K562 (cell line): Measurements from ENCODE around the gene ABCA13.

Experiments used
- CTCF ChIP-seq, 3 experiments: IDR thresholded peaks in 2 of 3; conservative IDR thresholded peaks in 1 of 3; 2 replicates each; pipeline ENCODE4 v1.5.1; 2011 to 2012; ENCODE audit warnings: low read length in 3 of 3, mild to moderate bottlenecking in 3 of 3, control low read depth in 2 of 3, improper control_type of control experiment in 1 of 3, inconsistent platforms in 1 of 3, low read depth in 1 of 3, mixed read lengths in 1 of 3, moderate library complexity in 1 of 3; ENCODE audit not compliant: insufficient read depth in 2 of 3
- CUX1 ChIP-seq: fragments of 200-800 bp; sonication (Bioruptor generic); IDR thresholded peaks from 2 replicates; pipeline ENCODE4 v1.6.1; 2016; ENCODE audit warnings: missing genetic modification characterization, missing compliant biosample characterization
- POLR2A ChIP-seq: fragments of 450-650 bp; conservative IDR thresholded peaks from 2 replicates; pipeline ENCODE4 v1.6.1; 2016
- PREB ChIP-seq: sonication (generic); formaldehyde crosslinking; IDR thresholded peaks from 2 replicates; pipeline ENCODE4 v1.8.1; 2023; ENCODE audit warnings: mild to moderate bottlenecking, missing genetic modification reagents
- RAD51 ChIP-seq: fragments of 450-650 bp; IDR thresholded peaks from 2 replicates; pipeline ENCODE4 v1.7.1; 2016; ENCODE audit warnings: low read depth, mild to moderate bottlenecking, borderline replicate concordance
- RNF2 ChIP-seq: sonication (generic); IDR thresholded peaks from 2 replicates; pipeline ENCODE4 v1.6.1; 2016
- SP1 ChIP-seq: sonication (generic); formaldehyde crosslinking; IDR thresholded peaks from 2 replicates; pipeline ENCODE4 v1.8.1; 2022; ENCODE audit warnings: mild to moderate bottlenecking, missing genetic modification reagents
- TAF1 ChIP-seq: IDR thresholded peaks from 2 replicates; pipeline ENCODE4 v1.6.1; 2011; ENCODE audit warnings: mild to moderate bottlenecking, low read length, moderate library complexity; ENCODE audit not compliant: insufficient read depth, control insufficient read depth, severe bottlenecking; ENCODE audit errors: extremely low read depth
- TBP ChIP-seq: optimal IDR thresholded peaks from 2 replicates; pipeline ENCODE3; 2011; ENCODE audit warnings: low read depth, low read length, improper control_type of control experiment
- ZFP1 ChIP-seq: fragments of 450-650 bp; formaldehyde crosslinking; IDR thresholded peaks from 2 replicates; pipeline ENCODE4 v1.4.0; 2020; ENCODE audit warnings: mild to moderate bottlenecking, mixed read lengths
- TF ChIP-seq, protein P1 (sequence below): fragments of 250-450 bp; sonication (Bioruptor Pico); IDR thresholded peaks from 2 replicates; pipeline ENCODE4 v1.8.0; 2021; ENCODE audit warnings: mild to moderate bottlenecking, moderate library complexity

- TF ChIP-seq PREB (CRISPR knock-in tag) (no peak), POLR2A (no peak), CTCF (IDR thresholded peaks at IDR 0.05 in 2 of 3, conservative IDR thresholded peaks at IDR 0.05 in 1 of 3; ENCODE audit: insufficient read depth in 2 of 3, low read depth in 1 of 3, low read length in 3 of 3) (no peak), SP1 (CRISPR knock-in tag) (no peak), RAD51 (no peak), CUX1 (CRISPR knock-in tag) (no peak), TAF1 (no peak), ZFP1 (CRISPR knock-in tag) (no peak), TBP (no peak), RNF2 (no peak)
- TF ChIP-seq, protein P1, sequence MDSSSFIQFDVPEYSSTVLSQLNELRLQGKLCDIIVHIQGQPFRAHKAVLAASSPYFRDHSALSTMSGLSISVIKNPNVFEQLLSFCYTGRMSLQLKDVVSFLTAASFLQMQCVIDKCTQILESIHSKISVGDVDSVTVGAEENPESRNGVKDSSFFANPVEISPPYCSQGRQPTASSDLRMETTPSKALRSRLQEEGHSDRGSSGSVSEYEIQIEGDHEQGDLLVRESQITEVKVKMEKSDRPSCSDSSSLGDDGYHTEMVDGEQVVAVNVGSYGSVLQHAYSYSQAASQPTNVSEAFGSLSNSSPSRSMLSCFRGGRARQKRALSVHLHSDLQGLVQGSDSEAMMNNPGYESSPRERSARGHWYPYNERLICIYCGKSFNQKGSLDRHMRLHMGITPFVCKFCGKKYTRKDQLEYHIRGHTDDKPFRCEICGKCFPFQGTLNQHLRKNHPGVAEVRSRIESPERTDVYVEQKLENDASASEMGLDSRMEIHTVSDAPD = no peak
Measured at GRCh38 chr7:48298779-48299178, 127.5 kb downstream of the ABCA13 start.
